Measurements from ENCODE around the gene NT5DC2.

NT5DC2 gene

DNA sequence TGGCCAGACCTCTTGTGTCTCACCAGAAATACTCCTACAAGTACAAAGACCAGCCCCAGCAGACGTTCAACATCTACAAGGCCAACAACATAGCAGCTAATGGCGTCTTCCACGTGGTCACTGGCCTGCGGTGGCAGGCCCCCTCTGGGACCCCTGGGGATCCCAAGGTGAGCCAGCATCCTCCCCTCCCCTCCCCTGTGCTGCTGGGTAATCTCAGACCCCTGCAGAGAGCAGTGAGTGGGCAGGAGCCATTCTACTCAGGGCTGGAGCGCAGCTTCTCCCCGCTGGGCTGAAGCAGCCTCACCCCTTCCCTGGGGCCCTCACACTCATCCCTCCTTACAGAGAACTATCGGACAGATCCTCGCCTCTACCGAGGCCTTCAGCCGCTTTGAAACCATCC is 28.7 kb downstream of the NT5DC2 start:
- TF ChIP-seq EZH2 (IDR thresholded peaks at IDR 0.05; ENCODE audit: borderline replicate concordance, low read depth, low read length, severe bottlenecking): no peak
- TF ChIP-seq, protein P1, sequence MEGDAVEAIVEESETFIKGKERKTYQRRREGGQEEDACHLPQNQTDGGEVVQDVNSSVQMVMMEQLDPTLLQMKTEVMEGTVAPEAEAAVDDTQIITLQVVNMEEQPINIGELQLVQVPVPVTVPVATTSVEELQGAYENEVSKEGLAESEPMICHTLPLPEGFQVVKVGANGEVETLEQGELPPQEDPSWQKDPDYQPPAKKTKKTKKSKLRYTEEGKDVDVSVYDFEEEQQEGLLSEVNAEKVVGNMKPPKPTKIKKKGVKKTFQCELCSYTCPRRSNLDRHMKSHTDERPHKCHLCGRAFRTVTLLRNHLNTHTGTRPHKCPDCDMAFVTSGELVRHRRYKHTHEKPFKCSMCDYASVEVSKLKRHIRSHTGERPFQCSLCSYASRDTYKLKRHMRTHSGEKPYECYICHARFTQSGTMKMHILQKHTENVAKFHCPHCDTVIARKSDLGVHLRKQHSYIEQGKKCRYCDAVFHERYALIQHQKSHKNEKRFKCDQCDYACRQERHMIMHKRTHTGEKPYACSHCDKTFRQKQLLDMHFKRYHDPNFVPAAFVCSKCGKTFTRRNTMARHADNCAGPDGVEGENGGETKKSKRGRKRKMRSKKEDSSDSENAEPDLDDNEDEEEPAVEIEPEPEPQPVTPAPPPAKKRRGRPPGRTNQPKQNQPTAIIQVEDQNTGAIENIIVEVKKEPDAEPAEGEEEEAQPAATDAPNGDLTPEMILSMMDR (IDR thresholded peaks at IDR 0.05; ENCODE audit: borderline replicate concordance, extremely low read depth, low read length, poor library complexity, severe bottlenecking): no peak
- no peak overlapping the region for H3K9ac ChIP-seq (ENCODE audit: low read depth, low read length)
- ATAC-seq (ENCODE audit: insufficient read depth, low read depth): no peak

GRCh38 chr3:52503788-52504424 is 29.8 kb downstream of the NT5DC2 start:
- Histone ChIP-seq H3K36me3 (ENCODE audit: insufficient read depth, low read length) (no peaks in the 10 kb centered on the region), H3K27me3 (ENCODE audit: insufficient read depth, low read length, poor library complexity) (no peaks in the 10 kb centered on the region), H3K4me3 (ENCODE audit: low read depth in 1 of 2, low read length in 2 of 2) (no peak overlapping the region), H2AFZ (ENCODE audit: low read depth, low read length) (no peak overlapping the region), H3K9me3 (ENCODE audit: insufficient read depth, low read length, severe bottlenecking) (no peaks in the 10 kb centered on the region), H3K4me1 (ENCODE audit: insufficient read depth, low read length) (no peaks in the 10 kb centered on the region), H4K20me1 (ENCODE audit: insufficient read depth, low read length) (no peaks in the 10 kb centered on the region), H3K9ac (ENCODE audit: low read depth, low read length) (no peak overlapping the region), H3K79me2 (ENCODE audit: insufficient read depth, low read length) (no peaks in the 10 kb centered on the region), H3K27ac (ENCODE audit: low read length) (no peak overlapping the region), H3K4me2 (ENCODE audit: insufficient read depth, low read length) (no peak overlapping the region)
- ATAC-seq (ENCODE audit: insufficient read depth, low read depth): no peak
- no peak for DNase-seq
- TF ChIP-seq, protein P1 (IDR thresholded peaks at IDR 0.05; ENCODE audit: borderline replicate concordance, extremely low read depth, low read length, poor library complexity, severe bottlenecking): no peak
- TF ChIP-seq EZH2 (IDR thresholded peaks at IDR 0.05; ENCODE audit: borderline replicate concordance, low read depth, low read length, severe bottlenecking): no peak

More for the DNA sequence above, 28.7 kb downstream of the NT5DC2 start:
- H3K27me3 ChIP-seq (ENCODE audit: insufficient read depth, low read length, poor library complexity): no peaks in the 10 kb centered on the region
- H3K36me3 ChIP-seq (ENCODE audit: insufficient read depth, low read length): no peaks in the 10 kb centered on the region
- no peak overlapping the region for H2AFZ ChIP-seq (ENCODE audit: low read depth, low read length)
- no peaks in the 10 kb centered on the region for H3K4me1 ChIP-seq (ENCODE audit: insufficient read depth, low read length)
- no peak overlapping the region for H3K4me3 ChIP-seq (ENCODE audit: low read depth in 1 of 2, low read length in 2 of 2)
- DNase-seq: no peak
- H3K27ac ChIP-seq (ENCODE audit: low read length): no peak overlapping the region
- H3K4me2 ChIP-seq (ENCODE audit: insufficient read depth, low read length): no peak overlapping the region
- no peaks in the 10 kb centered on the region for H3K9me3 ChIP-seq (ENCODE audit: insufficient read depth, low read length, severe bottlenecking)
- no peaks in the 10 kb centered on the region for H4K20me1 ChIP-seq (ENCODE audit: insufficient read depth, low read length)
- H3K79me2 ChIP-seq (ENCODE audit: insufficient read depth, low read length): no peaks in the 10 kb centered on the region

DNA sequence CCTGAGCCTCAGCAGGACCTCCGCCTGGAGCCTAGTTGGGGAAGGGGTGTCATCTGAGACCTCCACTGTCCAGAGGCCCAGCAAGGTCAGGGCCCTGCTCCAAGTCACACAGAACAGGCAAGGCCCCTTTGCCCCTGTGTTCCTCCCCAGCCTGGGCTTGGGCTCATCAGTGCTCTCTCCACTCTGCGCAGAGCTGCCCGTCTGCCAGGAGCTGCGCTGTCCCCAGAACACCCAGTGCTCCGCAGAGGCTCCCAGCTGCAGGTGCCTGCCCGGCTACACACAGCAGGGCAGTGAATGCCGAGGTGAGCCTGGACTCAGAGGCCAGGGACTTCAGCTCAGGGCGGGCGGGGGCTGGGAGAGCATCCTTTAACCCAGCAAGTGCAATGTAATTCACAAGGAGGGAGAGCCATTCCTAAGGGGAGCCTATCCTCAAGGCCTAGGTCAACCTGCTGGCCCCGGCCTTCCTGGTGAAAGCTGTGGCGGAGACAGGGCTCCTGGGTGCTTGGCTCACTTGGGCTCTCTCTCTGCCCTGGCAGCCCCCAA is 30.8 kb downstream of the NT5DC2 start:
- no peaks in the 10 kb centered on the region for H4K20me1 ChIP-seq (ENCODE audit: insufficient read depth, low read length)
- no peaks in the 10 kb centered on the region for H3K79me2 ChIP-seq (ENCODE audit: insufficient read depth, low read length)
- no peak overlapping the region for H3K4me2 ChIP-seq (ENCODE audit: insufficient read depth, low read length)
- DNase-seq (no peak), ATAC-seq (ENCODE audit: insufficient read depth, low read depth) (no peak; the same call in 2 of the 3 replicates)
- H3K27me3 ChIP-seq (ENCODE audit: insufficient read depth, low read length, poor library complexity): no peaks in the 10 kb centered on the region
- H3K4me3 ChIP-seq (ENCODE audit: low read depth in 1 of 2, low read length in 2 of 2): no peak overlapping the region
- TF ChIP-seq, protein P1 (IDR thresholded peaks at IDR 0.05; ENCODE audit: borderline replicate concordance, extremely low read depth, low read length, poor library complexity, severe bottlenecking): no peak
- no peak for TF ChIP-seq EZH2 (IDR thresholded peaks at IDR 0.05; ENCODE audit: borderline replicate concordance, low read depth, low read length, severe bottlenecking)
- no peak overlapping the region for H3K27ac ChIP-seq (ENCODE audit: low read length)
- no peaks in the 10 kb centered on the region for H3K36me3 ChIP-seq (ENCODE audit: insufficient read depth, low read length)
- no peaks in the 10 kb centered on the region for H3K4me1 ChIP-seq (ENCODE audit: insufficient read depth, low read length)
- H3K9ac ChIP-seq (ENCODE audit: low read depth, low read length): no peak overlapping the region
- no peaks in the 10 kb centered on the region for H3K9me3 ChIP-seq (ENCODE audit: insufficient read depth, low read length, severe bottlenecking)
- no peak overlapping the region for H2AFZ ChIP-seq (ENCODE audit: low read depth, low read length)
